GM21515 (cell line): ENCODE results near the gene MYO5B.
"Not testable (repeated sequence)": the region's sequence is repeated elsewhere in the genome, so short reads cannot be mapped to it uniquely, and the experiment has no call there.

ENCODE experiments used
- ATAC-seq: cut with Tn5 transposase; IDR thresholded peaks from one replicate; pipeline ENCODE4 v1.9.1; 2021; ENCODE audit not compliant: unreplicated experiment

The MYO5B gene

DNA sequence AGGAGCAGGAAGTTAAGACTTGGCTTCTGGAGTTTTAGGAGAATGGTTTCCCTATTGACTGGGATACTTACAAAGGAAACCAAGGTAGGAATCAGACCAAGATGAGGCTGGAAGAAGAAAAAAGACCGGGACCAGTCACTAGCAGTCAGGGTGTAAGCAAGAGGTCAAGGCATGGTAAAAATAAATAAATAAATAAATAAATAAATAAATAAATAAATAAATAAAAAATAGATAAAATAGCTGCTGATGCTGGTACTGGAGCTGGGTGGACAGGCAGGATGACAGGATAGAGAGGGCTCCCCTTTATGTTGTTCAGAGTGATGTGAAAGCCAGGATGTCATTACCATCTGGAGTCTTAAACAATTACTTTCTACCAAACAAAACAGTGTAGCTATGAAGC lies 89.9 kb downstream of the MYO5B start:
- no peak for ATAC-seq

DNA sequence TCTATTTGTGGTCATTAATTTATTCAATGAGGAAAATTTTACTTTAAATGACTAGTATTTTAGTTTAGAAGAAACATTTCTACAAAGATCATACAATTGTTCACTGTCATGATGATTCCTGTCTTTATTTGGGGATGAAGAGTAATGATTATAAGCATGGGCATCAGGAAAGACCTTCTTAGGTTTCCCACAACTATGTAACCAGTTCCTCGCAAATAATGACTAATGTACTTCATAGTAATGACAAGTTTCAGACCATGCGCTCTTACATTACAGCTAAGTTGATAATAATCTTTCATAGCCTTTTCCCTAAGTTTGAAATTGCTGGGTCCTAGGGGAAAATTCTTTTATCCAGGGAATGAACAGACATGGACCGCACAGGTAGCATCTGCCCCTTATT lies 90.5 kb downstream of the MYO5B start:
- no peak for ATAC-seq

DNA sequence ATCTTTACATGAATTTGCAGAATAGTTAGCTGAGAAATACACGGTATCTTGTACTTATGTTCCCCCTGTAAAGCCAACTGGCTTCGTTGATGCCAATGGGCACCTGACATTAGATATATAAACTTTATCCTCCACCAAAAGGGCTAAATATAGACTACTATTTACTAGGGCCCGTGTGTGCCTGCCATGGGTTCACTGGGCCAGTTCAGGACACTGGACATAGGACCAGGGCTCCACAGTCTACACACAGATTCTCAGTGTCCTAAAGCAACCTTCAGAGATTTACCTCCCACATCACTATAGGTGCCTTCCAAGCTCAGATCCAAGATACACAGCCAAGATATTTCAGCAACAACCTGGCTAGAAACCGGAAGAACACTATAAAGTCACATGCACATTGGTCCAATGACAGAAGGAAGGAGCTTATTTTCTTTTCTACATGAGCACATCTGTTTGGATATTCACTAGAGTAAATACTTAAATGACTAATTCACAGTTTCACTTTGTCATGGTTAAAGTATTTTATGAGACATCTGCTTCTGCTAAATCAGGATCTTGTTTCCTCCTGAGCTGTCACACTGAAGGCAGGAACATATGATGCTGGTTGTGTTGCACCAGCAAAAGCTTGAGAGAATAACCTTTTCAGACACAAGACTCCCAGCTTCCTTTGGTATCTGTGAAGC lies 95.1 kb downstream of the MYO5B start:
- ATAC-seq, result no peak

DNA sequence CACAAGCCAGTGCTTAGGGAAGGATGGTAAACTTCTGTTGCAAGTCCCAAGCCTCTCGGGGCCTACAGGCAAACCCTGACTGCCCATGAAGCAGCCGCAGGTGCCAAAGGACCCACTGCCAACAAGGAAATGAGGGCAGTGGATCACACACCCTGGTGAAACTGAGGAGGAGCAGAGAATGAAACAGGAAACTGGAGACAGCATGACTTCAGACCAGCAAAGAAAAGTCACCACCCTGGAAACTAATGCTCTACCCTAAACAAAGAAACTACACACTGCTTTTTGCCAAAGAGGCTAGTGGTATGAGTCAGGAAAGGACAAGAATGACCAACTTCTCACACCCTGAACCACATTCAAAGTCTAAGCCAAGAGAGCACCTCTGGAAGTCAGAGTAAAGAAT lies 97.2 kb downstream of the MYO5B start:
- no peak for ATAC-seq

DNA sequence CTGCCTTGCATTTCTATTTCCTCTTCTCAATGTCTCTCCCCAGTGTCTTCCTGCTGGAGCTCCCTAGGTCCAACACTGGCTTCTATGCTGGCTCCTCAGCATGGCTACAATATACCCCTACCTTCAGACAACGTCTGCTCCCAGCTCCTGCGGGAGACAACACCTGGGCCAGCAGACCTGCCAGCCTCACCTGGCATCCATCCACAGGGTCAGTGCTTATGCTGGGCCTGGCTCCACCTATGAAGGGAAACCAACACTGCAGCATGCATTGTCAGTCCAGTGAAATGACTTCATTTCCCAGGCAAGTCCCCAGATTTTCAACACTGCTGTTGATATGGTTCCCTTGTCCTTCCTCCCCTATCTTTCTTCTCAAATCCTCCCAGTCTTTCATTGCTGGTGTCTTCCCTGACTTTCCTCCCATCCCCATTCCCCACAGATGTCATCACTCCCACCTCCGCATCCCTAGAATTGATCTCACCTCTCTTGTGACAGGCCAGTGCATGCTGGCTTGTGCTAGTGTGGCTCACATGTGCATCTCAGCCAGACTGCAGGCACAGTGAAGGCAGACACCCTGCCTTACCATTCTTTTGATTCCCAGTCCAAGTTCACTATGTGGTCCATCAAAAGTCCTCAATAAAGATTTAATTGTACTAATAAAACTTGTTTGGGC lies 98.0 kb downstream of the MYO5B start:
- no peak for ATAC-seq

DNA sequence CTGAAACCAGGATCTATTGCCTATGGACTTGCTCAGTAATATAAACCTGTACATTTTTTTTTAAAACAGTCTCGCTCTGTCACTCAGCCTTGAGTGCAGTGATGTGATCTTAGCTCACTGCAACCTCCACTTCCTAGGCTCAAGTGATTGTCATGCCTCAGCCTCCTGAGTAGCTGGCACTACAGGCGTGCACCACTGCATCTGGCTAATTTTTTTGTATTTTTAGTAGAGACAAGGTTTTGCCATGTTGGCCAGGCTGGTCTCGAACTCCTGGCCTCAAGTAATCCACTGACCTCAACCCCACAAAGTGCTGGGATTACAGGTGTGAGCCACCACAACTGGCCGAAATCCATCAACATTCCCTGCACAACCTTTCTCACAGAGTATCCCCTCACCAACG lies 100.2 kb downstream of the MYO5B start:
- not testable (repeated sequence) for ATAC-seq

DNA sequence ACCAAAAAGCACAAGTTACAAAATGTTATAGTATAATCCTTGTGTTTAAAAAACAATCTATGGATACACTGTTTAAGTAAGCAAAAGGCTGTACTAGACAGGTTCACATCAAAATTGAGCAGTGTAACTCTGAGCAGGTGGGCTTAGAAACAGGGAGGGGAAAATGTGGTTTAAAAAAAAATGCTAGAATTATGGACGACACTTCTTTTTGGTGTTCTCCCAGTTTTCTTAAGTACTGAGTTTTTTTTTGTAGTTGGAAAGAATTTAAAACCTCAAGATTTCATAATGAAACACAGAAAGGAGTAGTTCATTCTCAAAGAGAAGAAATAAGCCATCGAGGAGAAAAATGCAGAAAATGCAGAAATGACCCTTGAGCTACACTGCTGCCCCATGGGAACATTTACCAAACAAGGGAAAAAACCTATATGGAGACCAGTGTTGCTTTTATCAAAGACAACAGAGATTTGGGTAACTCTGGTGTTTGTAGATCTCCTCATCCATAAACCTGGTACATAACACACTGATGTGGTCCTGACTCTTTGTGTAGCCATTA lies 100.7 kb downstream of the MYO5B start:
- ATAC-seq, result no peak

DNA sequence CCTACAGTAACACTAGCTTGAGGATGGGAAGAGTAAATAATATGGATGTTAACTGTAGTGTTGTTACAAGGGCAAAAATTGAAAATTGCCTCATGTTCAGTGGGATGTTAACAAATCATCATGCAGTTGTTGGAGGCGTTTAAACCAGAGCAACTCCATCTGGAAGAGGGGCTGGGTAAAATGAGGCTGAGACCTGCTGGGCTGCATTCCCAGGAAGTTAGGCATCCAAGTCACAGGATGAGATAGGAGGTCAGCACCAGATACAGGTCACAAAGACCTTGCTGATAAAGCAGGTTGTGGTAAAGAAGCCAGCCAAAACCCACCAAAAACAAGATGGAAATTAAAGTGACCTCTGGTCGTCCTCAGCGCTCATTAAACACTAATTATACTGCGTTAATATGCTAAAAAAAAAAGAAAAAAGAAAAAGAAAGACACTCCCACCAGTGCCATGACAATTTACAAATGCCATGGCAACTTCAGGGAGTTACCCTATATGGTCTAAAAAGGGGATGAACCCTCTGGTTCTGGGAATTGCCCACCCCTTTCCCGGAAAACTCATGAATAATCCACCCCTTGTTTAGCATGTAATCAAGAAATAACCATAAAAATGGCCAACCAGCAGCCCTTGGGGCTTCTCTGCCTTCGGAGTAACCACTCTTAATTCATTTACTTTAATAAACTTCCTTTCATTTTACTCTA lies 101.4 kb downstream of the MYO5B start:
- no peak for ATAC-seq

DNA sequence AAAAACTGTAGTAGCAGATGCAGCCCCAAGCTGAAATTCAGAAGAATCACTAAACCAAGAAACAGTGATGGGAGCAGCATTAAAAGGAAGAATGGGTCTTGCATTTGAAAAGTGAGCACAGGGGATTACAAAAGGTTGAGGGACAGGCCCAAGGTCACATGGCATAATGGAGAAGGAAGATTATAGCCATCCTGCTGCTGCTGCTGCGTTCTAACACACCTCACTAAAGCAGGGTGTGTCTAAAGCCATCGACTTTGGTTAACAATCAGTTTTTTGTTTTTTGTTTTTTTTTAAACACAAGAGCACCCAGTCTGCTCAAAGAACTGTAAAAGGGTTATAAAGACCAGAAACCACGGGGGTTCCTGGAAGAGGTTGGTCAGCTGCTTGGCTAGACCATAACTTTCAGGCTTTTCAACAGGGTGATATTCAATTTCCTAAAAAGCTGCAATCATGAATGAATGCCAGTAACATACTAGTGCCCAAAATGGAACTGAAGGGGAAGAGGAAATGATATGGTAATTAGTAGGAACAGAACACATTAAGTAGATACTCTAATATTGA lies 102.6 kb downstream of the MYO5B start:
- no peak for ATAC-seq

DNA sequence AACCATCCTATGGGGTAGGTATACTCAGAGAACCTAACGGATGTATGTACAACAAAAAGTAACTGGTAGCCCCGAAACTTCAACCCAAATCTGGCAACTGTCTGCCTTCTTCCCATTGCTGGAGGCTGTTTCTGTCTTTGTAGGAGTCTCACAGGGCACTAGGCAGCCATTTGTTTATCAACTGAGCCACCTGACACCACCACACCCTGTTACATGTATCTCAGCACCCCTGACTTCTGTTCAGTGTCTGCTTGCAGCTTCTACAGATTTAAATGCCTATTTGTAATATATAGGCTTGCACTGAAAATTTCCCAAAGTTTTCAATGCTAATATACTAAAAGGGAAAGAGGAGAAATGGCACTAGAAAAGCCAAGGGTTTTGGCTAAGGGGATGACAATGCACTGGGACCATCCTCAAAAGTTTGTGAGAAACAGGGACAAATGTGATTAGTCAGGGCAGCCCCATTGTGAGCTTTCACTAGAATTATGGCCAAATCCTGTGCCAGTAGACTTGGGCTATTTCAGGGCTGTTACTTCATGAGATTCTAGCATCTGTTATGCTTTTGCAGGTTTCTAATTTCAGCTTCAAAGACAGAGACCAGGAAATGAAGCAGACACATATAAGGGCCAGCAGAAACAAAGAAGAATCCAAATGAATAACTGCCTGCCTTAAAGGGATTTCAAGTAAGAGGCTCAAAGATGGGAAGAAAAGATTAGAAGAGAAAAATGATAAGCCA lies 103.3 kb downstream of the MYO5B start:
- no peak for ATAC-seq

DNA sequence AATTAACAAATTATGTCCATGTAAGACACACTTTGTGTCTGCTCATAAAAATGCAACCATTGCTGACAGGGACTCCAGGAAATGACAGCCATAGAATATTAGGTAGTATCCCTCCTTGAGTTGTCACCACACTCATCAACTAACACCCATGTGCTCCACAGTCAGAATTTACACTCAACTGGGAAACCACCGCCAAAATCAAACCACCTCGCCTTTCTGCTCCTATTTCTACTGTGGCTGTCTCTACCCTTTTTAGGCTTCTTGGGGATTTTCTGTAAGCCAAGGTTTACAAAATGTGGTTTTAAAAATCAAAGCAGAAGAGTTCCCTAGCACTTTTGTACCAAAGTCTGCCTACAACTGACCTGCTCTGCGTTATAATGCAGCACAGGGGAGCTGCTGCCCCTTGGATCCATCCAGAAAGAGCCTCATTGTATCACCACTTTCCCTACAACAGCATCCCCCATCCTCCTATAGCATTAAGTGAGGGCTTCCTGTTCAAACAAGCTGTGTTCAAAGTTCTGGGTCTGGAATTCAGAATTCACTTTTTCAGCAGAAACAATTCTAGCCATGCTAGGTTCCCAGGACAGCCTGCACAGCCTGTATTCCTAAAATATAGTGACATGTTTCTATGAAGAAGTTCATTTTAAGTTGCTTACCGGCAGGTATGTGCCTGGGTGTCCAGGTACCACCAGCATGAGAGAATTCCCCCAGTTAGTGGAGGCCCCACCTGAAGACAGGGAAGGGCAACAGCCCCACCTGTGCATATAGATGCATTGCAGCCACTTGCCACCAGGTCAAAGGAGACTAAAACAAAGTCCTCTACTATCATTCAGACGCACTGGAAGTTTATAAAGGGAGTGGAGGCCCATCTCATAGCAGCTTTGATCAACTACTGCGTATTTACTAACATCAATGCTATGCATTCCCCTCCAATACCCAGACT lies 104.3 kb downstream of the MYO5B start:
- no peak for ATAC-seq

DNA sequence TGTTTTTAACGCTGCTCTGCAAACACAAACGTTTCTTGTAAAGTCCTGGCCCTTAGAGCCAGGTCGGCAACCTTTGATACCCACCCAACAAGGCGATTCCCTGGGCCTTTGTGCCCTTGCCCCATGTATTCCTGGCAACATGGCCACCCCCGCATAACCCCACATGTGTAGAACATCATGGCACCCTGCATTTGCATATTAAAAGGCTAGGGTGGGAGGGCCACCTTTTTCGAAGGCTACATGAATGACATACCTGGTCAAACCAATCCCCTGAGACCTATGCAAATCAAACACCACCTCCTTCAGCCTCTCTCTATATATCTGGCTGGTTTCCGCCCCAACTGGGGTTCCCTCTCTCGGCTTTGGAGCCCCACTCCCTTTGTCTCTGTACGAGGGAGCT lies 105.2 kb downstream of the MYO5B start:
- ATAC-seq, result no peak

DNA sequence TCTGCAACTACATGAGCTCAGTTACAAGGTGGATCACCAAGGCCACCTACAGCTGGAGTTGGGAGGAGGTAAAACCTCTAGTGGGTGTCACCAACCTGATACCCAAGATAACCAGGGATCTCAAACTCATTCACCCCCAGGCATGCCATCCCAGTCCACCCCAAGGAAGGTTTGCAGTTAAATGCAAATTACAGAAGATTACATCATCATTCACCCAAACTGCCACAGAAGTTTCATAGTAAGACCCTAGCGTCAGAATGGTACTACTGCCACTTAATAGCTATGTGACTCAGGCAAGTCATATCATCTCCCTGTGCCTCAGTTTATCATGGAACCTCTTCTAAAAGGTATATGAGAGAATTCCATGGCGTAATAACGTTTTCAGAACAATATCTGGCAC lies 111.2 kb downstream of the MYO5B start:
- no peak for ATAC-seq

DNA sequence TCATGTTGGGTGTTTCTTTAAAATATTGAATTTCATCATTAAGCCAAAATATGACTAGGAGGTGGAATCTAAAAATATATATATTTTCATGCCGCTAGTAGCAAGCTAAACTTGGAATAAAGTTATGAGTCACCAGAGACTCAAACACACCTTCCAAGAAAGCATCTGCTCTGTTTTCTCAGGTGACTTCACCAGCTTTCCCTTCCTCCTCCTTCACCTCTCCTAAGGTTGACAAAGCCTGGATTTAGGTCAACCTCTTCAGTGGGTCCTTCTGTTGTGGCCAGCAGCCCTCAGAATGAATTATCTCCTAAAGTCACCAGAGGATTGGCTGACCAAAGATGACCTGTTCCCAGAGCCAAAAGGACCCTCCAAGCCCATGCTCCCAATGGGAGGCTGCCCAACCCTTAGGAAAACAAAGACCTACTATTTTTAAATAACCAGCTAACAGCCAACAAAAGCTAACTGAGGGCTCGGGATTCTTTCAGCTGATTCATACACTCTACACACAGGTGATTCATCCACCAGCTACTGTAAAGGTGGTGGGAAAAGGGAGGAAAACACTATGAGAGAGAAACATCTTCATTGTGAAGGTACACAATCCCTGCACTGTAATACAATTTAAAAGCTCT lies 113.9 kb downstream of the MYO5B start:
- no peak for ATAC-seq

DNA sequence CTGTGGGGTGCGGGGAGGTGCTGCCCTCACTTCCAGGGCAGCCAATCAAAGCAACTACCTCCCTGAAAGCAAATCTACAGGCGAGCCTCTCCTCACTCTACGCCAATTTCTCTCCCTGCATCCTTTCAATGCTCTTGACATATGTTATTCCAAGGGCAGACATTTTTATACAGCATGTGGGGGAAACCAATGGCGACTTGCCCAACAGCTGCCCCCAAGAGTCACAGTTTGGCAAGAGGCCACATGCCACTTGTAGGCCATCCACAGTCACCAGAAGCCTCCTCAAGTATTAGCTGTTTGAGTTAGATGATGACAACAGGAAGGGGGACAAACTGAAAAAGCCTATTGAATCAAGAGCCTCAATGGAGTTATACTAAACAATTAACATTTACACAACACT lies 114.6 kb downstream of the MYO5B start:
- ATAC-seq, result no peak

DNA sequence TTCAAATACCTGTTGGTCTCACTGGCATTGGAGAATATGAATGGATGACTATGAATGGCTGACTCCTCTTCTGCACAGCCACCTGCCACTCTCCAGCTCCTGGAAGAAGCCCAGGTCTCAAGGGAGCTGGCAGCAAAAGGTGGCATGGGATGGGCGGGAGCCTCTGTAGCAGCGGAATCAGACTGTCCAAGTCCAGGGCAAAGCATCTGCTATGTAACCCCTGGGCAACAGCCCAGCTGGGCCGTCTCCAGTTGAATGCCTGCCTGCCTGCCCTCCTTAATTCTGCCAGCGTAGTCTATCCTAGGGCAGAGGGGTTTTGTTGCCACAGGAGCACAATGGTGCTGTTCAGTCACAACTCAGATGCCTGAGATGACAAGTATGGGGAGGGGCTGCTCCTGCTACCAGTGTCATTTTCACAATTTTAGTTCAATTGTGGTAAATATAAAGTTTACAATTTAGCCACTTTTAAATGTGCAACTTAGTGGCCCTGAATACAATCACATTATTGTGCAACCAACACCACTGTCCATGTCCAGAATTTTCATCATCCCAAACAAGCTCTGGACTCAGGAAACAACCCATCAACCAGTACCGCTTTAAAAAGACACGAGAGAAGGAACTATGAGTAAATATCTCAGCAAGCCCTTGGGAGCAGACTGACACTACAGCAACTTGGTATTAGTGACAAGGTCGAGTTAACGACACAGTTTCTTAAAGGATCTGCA lies 115.2 kb downstream of the MYO5B start:
- ATAC-seq, result no peak

DNA sequence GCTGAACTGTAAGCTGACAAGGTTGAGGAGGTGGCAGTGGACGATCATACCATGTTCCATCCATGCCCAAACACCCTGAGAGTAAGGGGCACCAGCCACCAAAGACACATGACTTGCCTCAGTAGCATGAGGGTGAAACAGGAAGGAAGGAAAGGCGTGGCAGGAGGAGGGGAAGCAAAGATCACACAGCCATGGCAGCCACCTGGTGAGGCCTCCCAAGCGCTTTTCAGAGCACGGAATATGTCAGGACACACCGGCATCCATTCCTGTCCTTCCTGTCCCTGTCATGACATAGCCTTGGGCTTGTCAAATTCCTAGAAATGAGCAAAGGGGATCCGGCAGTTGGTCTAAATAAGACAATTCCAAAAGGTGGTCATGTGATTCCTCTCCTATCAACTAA lies 118.7 kb downstream of the MYO5B start:
- no peak for ATAC-seq

DNA sequence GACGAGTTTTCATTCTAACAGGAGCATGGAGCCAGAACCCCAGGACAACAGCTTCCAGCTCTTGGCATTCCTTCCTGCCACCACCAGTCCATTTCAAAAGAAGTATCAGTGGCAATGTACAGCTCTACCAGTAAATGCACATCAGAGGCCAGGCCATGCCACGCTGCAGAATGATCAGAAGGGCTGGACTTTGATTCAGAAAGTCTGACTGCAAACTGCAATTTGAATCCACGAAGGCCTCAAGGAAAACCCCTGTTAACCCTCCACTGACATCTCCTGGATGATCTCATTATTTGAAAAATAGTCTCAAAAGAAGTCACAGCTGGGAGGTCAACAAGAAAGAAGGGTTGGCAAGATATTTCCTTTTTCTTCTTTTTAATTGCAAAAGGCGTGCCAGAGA lies 119.2 kb downstream of the MYO5B start:
- ATAC-seq, result no peak

DNA sequence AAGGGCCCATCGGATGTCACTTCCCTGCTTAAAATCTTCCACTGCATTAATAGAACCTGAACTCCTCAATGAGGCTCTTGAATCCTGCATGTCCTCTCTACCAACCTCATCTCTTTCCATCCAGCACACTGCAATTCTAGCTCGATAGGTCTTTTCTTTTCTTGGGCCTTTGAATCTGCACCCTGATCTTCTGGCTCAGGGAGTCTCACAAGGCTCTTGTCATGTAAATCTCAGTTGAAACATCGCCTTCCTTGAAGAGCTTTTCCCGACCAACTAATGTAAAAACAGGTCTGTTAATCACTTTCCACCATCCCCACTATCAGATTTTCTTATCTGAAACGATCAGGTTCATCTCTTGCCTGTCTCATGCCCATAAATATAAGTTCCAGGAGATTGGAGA lies 120.5 kb downstream of the MYO5B start:
- no peak for ATAC-seq
